T-helper 17 cell (primary cell): ENCODE measurements around the gene JAKMIP1. TPM values are rescaled to one million over a fixed set of nuclear protein-coding genes. Genes with fewer than 3 reads are reported as not detected.

Experiments used
- ATAC-seq: fragments of 150-1000 bp; cut with Tn5 transposase; 2 replicates; pipeline ENCODE4 v1.10.0; 2021; ENCODE audit warnings: mild to moderate bottlenecking, moderate library complexity
- DNase-seq, 3 donors: peaks; one replicate each; pipeline versions ENCODE4 v3.0.0 to v3.0.0-alpha.2; 2020 to 2021
- H3K9me3 ChIP-seq: one replicate; pipeline ENCODE4 v1.7.0; 2013; ENCODE audit warnings: low read length, mild to moderate bottlenecking; ENCODE audit not compliant: control insufficient read depth, poor library complexity, severe bottlenecking
- H3K27ac Mint-ChIP-seq: one replicate; pipeline ENCODE4 v1.8.0; 2022; ENCODE audit warnings: mild to moderate bottlenecking, moderate library complexity, mixed read lengths
- H3K27me3 Mint-ChIP-seq: one replicate; pipeline ENCODE4 v1.8.0; 2022; ENCODE audit warnings: mixed read lengths
- H3K36me3 Mint-ChIP-seq: one replicate; pipeline ENCODE4 v1.8.0; 2022; ENCODE audit warnings: low read depth, mixed read lengths
- H3K4me1 Mint-ChIP-seq: one replicate; pipeline ENCODE4 v1.8.0; 2022; ENCODE audit warnings: mild to moderate bottlenecking, mixed read lengths
- H3K4me3 Mint-ChIP-seq: one replicate; pipeline ENCODE4 v1.8.0; 2022; ENCODE audit warnings: mild to moderate bottlenecking, moderate library complexity, mixed read lengths
- total RNA-seq, 4 donors: library from RNA in 2 of 4; stranded (reverse) in 2 of 4; gene quantifications; one replicate each; pipeline ENCODE4 v1.2.3 and lab custom pipeline; 2022 to 2026

JAKMIP1 gene
- total RNA-seq, 2 donors from 2014 or later: 8.5 to 16.8 TPM

DNA sequence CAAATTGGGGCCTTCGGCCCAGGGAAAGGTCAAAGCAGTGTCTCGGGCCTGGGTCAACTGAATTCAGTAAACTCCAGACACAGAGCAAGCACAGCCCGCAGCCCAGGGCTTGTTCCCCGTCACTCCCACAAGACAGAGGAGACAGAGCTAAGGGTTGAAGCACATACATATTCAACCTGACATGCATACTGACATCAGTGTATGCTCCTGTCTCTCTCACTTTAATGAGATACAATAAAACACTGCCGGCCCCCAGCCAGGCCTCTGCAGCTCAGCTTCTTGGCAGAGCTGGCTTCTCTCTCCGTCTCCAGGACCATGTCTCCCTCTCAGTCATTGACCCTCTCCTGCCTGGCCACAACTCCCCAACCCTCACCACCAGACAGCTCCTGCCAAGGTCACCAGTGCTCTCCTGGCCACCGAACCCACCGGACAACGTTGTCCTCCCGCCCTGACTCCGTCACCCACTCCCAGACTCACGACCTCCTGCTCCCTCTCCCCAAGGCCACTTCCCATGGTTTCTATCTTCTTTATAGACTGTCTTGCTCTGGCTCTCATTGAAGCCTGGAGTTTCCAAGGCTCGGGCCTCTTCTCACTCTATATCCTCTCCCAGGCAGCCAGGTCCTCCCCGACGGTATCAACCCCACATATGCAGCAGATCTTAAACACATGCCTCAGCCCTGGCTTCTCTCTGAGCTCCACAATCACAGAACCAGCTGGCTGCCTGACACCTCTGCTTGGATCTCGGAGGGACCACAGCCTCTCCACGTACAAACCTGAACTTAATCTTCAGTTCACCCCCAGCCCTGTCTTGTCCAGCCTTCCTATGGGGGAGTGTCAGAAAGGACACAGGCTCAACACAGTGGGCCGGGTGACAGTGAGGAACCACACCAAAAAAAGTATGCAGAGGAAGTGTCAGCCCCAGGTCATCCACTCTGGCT lies 114.4 kb downstream of the JAKMIP1 start:
- H3K9me3 ChIP-seq: no peaks in the 10 kb centered on the region
- peaks cover 4% of the 10 kb centered on the region for H3K4me1 Mint-ChIP-seq
- no peak overlapping the region for H3K4me3 Mint-ChIP-seq
- ATAC-seq: no peak
- DNase-seq: no peak
- peaks cover 9% of the 10 kb centered on the region for H3K27me3 Mint-ChIP-seq
- H3K27ac Mint-ChIP-seq: peak overlapping the region; percentile 43
- H3K36me3 Mint-ChIP-seq: peaks cover under 1% of the 10 kb centered on the region

DNA sequence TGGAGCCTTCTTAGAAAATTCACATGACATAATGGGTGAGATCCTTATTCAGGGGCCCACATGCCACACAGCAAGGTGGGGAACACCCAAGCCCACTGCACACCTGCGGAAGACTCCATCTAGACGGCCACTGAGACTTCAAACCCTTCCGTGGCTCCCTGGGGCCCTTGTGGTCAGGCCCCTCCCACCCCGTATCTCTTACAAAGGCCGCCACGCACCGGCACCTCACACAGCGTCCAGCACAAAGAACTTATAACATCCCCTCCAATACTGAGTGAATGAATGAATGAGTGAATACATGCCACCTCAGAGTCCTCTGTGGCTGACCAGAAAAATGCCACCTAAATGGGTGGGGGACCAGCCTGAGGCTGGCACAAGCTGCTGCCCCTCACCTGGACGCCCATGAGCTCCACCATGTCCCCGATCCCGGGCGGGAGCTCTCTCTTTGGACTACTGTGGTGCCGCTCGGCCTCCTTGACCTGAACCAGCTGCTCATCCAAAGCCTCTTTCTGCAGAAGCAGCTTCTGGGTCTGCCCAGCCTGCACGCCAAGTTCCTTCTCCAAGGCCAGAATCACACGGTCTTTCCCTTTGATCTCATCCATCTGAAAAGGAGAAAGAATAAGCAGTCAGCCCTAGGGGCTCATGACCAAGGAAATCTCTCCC lies 115.2 kb downstream of the JAKMIP1 start:
- no peak for ATAC-seq
- Mint-ChIP-seq H3K4me3 (no peak overlapping the region), H3K36me3 (peaks cover 2% of the 10 kb centered on the region), H3K27ac (no peak overlapping the region), H3K4me1 (peaks cover 6% of the 10 kb centered on the region), H3K27me3 (peaks cover 9% of the 10 kb centered on the region)
- no peaks in the 10 kb centered on the region for H3K9me3 ChIP-seq
- DNase-seq: no peak

DNA sequence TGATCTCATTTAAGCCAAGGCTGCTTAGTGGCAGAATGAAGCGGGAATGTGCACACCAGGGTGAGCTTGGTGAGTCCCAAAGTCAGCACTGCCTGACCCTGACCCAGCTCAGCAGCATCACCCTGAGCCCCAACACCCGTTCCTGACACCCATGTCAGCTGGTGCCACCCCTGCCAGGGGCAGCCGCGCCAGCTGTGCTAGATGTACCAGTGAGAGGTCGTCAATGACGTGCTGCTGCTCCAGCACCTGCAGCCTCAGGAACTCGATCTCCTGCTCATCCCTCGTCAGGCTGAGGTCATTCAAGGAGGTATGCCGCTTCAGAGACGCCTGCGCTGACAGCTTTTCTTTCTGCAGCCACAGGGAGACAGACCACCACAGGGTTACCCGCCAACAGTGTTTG lies 120.4 kb downstream of the JAKMIP1 start:
- H3K4me1 Mint-ChIP-seq: peaks cover 2% of the 10 kb centered on the region
- DNase-seq (no peak), ATAC-seq (no peak)
- H3K27ac Mint-ChIP-seq: no peak overlapping the region
- H3K9me3 ChIP-seq: no peaks in the 10 kb centered on the region
- H3K36me3 Mint-ChIP-seq: peaks cover 5% of the 10 kb centered on the region
- H3K4me3 Mint-ChIP-seq: no peak overlapping the region
- no peaks in the 10 kb centered on the region for H3K27me3 Mint-ChIP-seq

DNA sequence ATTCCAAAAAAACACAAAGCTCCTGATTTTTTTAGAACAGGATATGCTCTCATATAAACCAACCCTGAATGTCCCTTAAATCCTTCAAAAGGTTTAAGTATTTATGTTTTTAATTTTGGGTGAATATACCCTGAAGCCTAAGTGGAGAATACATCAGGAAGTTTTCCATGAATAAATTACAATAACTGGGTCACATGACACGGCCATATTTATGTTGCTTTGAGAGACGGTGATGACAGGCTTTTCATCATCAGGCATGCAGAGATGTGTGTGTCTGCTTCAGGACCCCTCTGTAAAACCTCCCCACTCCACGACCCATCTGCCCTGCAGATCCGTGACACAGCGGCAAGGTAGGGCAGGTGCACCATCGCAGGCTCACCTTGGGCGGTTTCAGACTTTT lies 121.8 kb downstream of the JAKMIP1 start:
- peaks cover 4% of the 10 kb centered on the region for H3K4me1 Mint-ChIP-seq
- H3K4me3 Mint-ChIP-seq: no peak overlapping the region
- ATAC-seq: no peak
- peaks cover 5% of the 10 kb centered on the region for H3K36me3 Mint-ChIP-seq
- no peak overlapping the region for H3K27ac Mint-ChIP-seq
- no peak for DNase-seq
- H3K9me3 ChIP-seq: no peaks in the 10 kb centered on the region
- H3K27me3 Mint-ChIP-seq: no peaks in the 10 kb centered on the region

DNA sequence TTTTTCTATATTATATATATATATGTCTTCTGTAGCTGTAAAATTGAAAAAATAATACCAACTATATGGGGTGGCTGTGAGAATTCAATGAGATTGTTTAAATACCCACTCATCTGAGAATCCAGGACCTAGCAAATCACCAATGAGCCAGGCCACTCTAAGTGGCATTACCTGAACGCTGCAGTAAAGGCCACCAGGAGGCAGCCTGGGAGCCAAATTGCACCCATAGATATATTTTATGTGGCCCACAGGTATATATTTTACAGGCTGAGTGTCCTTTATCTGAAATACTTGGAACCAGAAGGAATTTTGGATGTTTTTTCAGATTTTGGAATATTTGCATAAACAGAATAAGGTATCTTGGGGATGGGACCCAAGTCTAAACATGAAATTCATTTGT lies 124.0 kb downstream of the JAKMIP1 start:
- no peak for DNase-seq
- Mint-ChIP-seq H3K27ac (no peak overlapping the region), H3K36me3 (peaks cover 6% of the 10 kb centered on the region), H3K4me1 (peaks cover 4% of the 10 kb centered on the region), H3K27me3 (no peaks in the 10 kb centered on the region), H3K4me3 (no peak overlapping the region)
- no peaks in the 10 kb centered on the region for H3K9me3 ChIP-seq
- no peak for ATAC-seq

DNA sequence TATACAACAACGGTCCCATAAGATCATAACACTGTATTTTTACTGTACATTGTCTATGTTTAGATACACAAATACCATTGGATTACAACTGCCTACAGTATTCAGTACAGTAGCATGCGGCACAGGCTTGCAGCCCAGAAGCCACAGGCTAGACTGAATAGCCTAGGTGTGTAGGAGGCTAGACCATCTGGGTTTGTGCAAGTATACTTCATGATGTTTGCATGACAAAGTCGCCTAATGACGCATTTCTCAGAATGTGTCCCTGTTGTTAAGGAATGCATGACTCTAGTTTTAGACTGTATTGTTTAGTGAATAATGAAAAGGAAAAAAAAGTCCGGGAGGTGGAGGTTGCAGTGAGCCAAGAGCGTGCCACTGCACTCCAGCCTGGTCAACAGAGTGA lies 125.6 kb downstream of the JAKMIP1 start:
- Mint-ChIP-seq H3K4me3 (no peak overlapping the region), H3K27me3 (no peaks in the 10 kb centered on the region), H3K36me3 (peaks cover 4% of the 10 kb centered on the region), H3K4me1 (peaks cover 3% of the 10 kb centered on the region), H3K27ac (no peak overlapping the region)
- no peak for DNase-seq
- no peak for ATAC-seq
- no peaks in the 10 kb centered on the region for H3K9me3 ChIP-seq

DNA sequence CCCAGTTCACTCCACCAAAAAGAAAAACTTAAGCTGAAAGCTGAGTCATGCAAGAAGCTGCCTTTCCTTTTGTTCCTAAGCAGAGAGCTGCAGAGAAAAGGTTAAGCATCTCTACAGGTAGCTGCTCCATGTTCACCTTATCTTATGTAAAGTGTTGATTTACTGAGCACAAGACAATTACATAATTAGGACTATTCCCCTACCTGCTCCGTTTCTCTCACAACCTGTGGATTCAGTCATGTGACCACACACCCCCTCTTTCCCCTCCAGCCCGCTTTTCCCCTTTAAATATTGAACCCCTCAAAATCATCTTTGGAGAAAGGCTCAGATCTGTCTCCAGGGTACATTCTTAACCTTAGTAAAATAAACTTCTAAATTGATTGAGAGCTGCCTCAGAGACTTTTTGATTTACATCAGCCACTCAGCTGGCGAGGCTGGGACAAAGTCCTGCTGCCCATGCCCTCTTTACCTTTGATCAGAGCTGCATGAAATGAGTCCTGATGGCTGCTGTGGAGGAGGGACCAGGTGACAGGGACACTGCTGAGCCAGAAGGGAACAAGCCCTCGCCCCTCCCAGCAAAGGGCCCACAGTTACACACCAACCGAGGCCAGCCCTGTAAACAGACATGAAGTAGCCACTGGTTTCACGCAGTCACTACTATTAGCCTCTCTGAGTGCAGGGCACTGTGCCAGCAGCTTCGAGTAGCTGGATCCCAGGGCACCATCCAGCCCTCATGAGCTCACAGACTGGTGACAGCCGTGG lies 128.2 kb downstream of the JAKMIP1 start:
- Mint-ChIP-seq H3K27me3 (no peaks in the 10 kb centered on the region), H3K36me3 (peaks cover 2% of the 10 kb centered on the region), H3K27ac (peak overlapping the region; percentile 11), H3K4me3 (no peak overlapping the region), H3K4me1 (peaks cover 3% of the 10 kb centered on the region)
- ATAC-seq: no peak
- no peak for DNase-seq
- no peaks in the 10 kb centered on the region for H3K9me3 ChIP-seq

DNA sequence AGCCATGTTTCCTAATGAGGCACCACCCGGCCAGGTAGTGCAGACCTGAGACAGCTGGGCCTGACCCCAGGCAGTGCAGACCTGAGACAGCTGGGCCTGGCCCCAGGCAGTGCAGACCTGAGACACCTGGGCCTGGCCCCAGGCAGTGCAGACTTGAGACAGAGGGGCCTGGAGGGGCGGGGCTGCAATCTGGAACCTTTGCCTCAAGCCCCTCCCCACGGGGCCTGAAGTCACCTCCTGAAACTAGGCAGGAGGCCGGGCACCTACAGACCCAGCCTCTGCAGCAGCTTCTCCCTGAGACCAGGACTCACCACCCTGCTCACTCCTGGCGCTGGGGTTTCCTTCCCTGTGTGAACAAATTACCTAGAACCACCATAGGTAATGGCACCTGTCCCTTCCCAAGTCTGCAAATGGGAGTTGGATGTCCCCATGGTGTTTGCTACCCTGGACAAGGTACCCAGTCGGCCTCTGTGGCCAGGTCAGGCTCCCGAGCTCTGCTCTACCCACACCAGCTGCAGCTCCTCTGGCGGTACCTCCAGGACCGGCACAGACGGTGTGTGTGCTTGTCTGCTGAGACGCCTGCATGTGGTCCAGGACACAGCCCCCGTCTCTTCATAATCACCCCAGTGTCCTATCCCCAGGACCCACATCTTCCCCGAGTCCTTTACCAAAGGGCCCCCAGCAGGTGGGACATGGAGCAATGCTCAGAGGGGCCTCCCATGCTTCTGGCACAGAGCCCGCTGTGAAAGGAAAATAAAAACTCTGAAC lies 129.0 kb downstream of the JAKMIP1 start:
- Mint-ChIP-seq H3K36me3 (peaks cover 6% of the 10 kb centered on the region), H3K27ac (no peak overlapping the region), H3K27me3 (no peaks in the 10 kb centered on the region), H3K4me1 (peaks cover 3% of the 10 kb centered on the region), H3K4me3 (no peak overlapping the region)
- no peaks in the 10 kb centered on the region for H3K9me3 ChIP-seq
- ATAC-seq (no peak), DNase-seq (no peak)

DNA sequence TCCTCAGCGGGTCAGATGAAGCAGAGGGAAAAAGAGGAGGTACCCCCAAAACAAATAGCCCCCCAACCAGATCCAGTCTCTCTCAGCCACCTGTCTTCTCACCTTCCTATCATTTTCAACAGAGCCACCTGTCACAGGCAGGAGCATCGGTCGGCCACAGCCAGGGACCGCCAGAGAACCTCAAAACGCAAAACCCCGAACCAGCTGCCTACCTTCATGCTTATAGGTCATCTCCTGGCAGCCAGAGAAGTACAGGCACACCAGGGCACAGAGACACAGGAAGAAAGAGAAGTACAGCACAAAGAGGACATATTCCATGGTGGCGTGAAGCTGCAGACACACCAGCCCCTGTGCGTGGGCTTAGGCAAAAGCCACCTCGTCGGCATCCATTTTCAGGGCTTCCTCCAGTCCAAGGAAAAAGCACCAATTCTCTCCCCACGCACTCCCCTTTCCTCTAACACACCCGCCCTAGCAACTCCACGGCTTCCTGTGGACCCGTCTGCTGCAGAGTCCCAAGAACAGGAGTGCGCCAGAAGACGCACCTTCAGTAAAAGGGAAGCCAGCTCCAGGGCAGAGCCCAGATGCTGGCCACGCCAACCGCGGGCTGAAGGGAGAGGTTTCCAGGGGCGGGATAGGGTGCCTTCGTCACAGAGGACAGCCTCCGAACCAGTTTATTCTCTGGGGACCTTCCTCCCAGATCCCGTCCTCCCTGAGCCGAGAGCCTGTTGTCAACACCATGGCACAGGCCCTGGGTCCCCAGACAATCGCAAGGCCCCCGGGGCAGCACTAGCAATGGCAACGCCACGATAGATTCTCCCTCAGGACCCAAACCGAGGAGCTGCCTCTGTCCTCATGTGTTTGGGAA lies 130.3 kb downstream of the JAKMIP1 start:
- ATAC-seq: no peak
- H3K4me3 Mint-ChIP-seq: no peak overlapping the region
- DNase-seq: no peak
- no peaks in the 10 kb centered on the region for H3K9me3 ChIP-seq
- H3K27me3 Mint-ChIP-seq: no peaks in the 10 kb centered on the region
- no peak overlapping the region for H3K27ac Mint-ChIP-seq
- peaks cover 6% of the 10 kb centered on the region for H3K36me3 Mint-ChIP-seq
- H3K4me1 Mint-ChIP-seq: peaks cover 3% of the 10 kb centered on the region

DNA sequence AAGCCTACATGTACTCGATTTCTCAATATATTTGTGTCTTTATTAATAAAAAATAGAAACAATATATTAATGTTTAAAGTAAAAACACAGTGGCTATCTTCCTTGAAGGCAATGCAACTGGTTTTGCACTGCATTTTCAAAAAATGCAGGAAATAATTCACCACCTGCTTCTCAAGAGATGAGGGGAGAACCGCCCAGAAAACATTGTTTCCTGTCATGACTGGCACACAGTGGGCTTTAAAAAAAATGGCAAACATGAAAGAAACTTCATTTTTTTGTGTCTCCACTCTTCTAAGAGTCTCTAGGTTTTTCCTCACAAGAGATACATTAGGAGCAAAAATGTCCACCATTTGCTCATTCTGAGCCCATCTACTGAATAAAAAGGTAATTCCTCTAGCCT lies 131.4 kb downstream of the JAKMIP1 start:
- peaks cover 6% of the 10 kb centered on the region for H3K36me3 Mint-ChIP-seq
- no peaks in the 10 kb centered on the region for H3K27me3 Mint-ChIP-seq
- no peaks in the 10 kb centered on the region for H3K4me1 Mint-ChIP-seq
- H3K27ac Mint-ChIP-seq: no peak overlapping the region
- no peaks in the 10 kb centered on the region for H3K9me3 ChIP-seq
- no peak for DNase-seq
- no peak overlapping the region for H3K4me3 Mint-ChIP-seq
- no peak for ATAC-seq

DNA sequence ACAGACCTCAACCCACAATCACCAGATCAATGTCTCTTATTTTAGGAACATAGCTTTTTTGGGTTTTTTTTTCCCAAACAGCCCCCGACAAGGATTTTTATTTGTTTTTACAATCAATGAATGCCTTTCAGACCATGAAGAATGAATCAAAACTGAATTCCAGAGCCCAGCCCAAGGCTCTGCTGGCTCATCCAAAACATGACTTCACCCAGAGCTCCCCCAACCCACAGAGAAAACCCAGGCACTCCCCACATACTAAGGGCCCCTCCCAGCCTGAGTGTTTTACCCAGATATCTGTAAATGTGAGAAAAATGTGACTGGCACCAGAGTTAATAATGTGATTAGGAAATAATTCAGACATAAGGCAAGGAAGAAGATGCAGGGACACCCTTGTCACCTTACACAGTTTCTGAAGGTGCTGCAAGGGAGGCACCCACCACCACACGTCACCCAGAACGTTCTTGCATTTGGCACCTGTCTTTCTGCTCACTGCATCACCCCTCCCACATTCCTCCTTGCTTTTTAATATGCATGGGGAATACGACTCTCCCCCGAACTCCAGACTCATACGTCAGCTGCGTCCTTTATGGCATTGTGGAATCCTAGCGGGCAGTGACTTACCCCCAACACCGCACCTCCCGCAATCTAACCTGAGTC lies 134.3 kb downstream of the JAKMIP1 start:
- peaks cover 8% of the 10 kb centered on the region for H3K36me3 Mint-ChIP-seq
- DNase-seq: no peak
- H3K27ac Mint-ChIP-seq: no peak overlapping the region
- H3K4me3 Mint-ChIP-seq: no peak overlapping the region
- no peaks in the 10 kb centered on the region for H3K9me3 ChIP-seq
- no peaks in the 10 kb centered on the region for H3K27me3 Mint-ChIP-seq
- H3K4me1 Mint-ChIP-seq: no peaks in the 10 kb centered on the region
- no peak for ATAC-seq

DNA sequence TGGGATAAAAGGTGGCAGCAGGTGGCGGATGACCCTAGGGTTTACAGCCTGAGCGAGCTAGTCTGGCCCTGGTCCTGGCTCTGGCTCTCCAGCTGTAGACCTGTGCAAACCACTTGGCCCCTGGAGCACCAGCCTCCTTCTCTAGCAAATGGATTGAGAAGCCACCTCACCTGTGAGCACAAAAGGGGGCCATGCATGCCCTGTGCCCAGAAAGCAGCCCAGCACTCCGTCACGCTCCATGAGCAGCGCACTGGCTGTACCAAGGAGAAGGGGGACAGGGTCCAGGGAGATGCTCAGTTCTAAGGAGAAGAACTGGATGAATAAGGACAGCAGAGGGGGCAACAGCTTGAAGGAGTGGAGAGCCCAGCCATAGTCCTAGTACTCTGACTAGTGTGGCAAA lies 135.2 kb downstream of the JAKMIP1 start:
- no peak for ATAC-seq
- Mint-ChIP-seq H3K27me3 (no peaks in the 10 kb centered on the region), H3K4me3 (no peak overlapping the region), H3K27ac (no peak overlapping the region), H3K36me3 (peaks cover 8% of the 10 kb centered on the region), H3K4me1 (no peaks in the 10 kb centered on the region)
- peaks cover under 1% of the 10 kb centered on the region for H3K9me3 ChIP-seq
- no peak for DNase-seq
